ENCODE results near the gene DNAJC6.

DNA sequence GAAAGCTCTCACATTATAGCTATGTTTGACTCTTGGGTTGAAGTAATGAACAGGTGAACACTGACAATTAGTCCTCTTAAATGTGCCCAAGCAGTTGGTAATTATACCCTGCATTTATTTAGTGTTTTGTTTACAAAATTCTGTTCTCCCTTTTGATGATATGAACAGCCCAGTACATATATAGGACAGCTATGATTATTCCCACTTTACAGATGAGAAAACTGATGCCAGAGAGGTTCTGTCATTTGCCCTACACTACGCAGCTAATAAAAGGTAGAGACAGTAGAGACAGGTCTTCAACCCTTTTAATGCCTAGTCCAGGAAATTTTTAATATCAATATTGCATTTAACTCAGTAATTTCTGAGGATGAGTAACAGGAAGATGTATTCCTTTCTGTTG, 46.1 kb upstream of the DNAJC6 start:
- TF ChIP-seq EZH2 (IDR thresholded peaks at IDR 0.05) (no peak), EZH2phosphoT487 (IDR thresholded peaks at IDR 0.05) (no peak)
- TF ChIP-seq, protein P1, sequence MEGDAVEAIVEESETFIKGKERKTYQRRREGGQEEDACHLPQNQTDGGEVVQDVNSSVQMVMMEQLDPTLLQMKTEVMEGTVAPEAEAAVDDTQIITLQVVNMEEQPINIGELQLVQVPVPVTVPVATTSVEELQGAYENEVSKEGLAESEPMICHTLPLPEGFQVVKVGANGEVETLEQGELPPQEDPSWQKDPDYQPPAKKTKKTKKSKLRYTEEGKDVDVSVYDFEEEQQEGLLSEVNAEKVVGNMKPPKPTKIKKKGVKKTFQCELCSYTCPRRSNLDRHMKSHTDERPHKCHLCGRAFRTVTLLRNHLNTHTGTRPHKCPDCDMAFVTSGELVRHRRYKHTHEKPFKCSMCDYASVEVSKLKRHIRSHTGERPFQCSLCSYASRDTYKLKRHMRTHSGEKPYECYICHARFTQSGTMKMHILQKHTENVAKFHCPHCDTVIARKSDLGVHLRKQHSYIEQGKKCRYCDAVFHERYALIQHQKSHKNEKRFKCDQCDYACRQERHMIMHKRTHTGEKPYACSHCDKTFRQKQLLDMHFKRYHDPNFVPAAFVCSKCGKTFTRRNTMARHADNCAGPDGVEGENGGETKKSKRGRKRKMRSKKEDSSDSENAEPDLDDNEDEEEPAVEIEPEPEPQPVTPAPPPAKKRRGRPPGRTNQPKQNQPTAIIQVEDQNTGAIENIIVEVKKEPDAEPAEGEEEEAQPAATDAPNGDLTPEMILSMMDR (IDR thresholded peaks at IDR 0.05): no peak

All from neural progenitor cell (in vitro differentiated cells).